HG02981 (cell line): ENCODE results near the gene PLSCR4.
A peak's percentile ranks its signal among the peaks of the same experiment; 100 is the strongest.
"Not testable (repeated sequence)": the region's sequence is repeated elsewhere in the genome, so short reads cannot be mapped to it uniquely, and the experiment has no call there.

Experiments
- ATAC-seq: cut with Tn5 transposase; IDR thresholded peaks from one replicate; pipeline ENCODE4 v1.9.1; 2021; ENCODE audit warnings: mild to moderate bottlenecking, moderate library complexity; ENCODE audit not compliant: unreplicated experiment

The PLSCR4 gene

GRCh38 chr3:146249921-146250320 is 984 bp downstream of the PLSCR4 start:
- ATAC-seq, result no peak

- ATAC-seq, result no peak
Measured at GRCh38 chr3:146247911-146248310, 3.0 kb downstream of the PLSCR4 start.

GRCh38 chr3:146246526-146246925 is 4.4 kb downstream of the PLSCR4 start:
- no peak for ATAC-seq

GRCh38 chr3:146243559-146243958 is 7.3 kb downstream of the PLSCR4 start:
- no peak for ATAC-seq

- no peak for ATAC-seq
Measured at GRCh38 chr3:146241523-146242240, 9.2 kb downstream of the PLSCR4 start.

- no peak for ATAC-seq
Measured at GRCh38 chr3:146233487-146233886, 17.4 kb downstream of the PLSCR4 start.

GRCh38 chr3:146227486-146227885 is 23.4 kb downstream of the PLSCR4 start:
- ATAC-seq, result no peak

- no peak for ATAC-seq
Measured at GRCh38 chr3:146226881-146227280, 24.0 kb downstream of the PLSCR4 start.

GRCh38 chr3:146225458-146225857 is 25.4 kb downstream of the PLSCR4 start:
- not testable (repeated sequence) for ATAC-seq

- no peak for ATAC-seq
Measured at GRCh38 chr3:146223401-146224373, 27.2 kb downstream of the PLSCR4 start.

GRCh38 chr3:146222204-146223046 is 28.5 kb downstream of the PLSCR4 start:
- no peak for ATAC-seq

- no peak for ATAC-seq
Measured at GRCh38 chr3:146221276-146221675, 29.6 kb downstream of the PLSCR4 start.

- peak; percentile 62 for ATAC-seq
Measured at GRCh38 chr3:146218880-146219866, 31.7 kb downstream of the PLSCR4 start.

GRCh38 chr3:146217324-146217723 is 33.6 kb downstream of the PLSCR4 start:
- ATAC-seq, result no peak

GRCh38 chr3:146214493-146214892 is 36.4 kb downstream of the PLSCR4 start:
- ATAC-seq, result no peak

- no peak for ATAC-seq
Measured at GRCh38 chr3:146209371-146209770, 41.5 kb downstream of the PLSCR4 start.

GRCh38 chr3:146203776-146204175 is 47.1 kb downstream of the PLSCR4 start:
- no peak for ATAC-seq

GRCh38 chr3:146200461-146201220 is 50.3 kb downstream of the PLSCR4 start:
- ATAC-seq, result no peak

GRCh38 chr3:146199762-146200161 is 51.1 kb downstream of the PLSCR4 start:
- no peak for ATAC-seq
